Tibial nerve (tissue), 3 donors: ENCODE results near the gene MICAL2.

Source experiments
- CTCF ChIP-seq, 5 experiments: fragments of 200-600 bp in 3 of 5; fragments of 450-650 bp in 2 of 5; sonication (generic) in 3 of 5; IDR thresholded peaks; one replicate each; pipeline ENCODE4 v1.5.1; 2016 to 2019; ENCODE audit warnings: antibody characterized with exemption in 5 of 5, mild to moderate bottlenecking in 3 of 5, moderate library complexity in 2 of 5
- POLR2A ChIP-seq, 2 donors: fragments of 450-650 bp; IDR thresholded peaks; one replicate each; pipeline ENCODE4 v1.6.1; 2017; ENCODE audit warnings: antibody characterized with exemption in 2 of 2, mild to moderate bottlenecking in 2 of 2, moderate library complexity in 2 of 2

GRCh38 chr11:12173111-12173510, 62.7 kb downstream of the MICAL2 start:
- no peak for TF ChIP-seq CTCF (IDR thresholded peaks at IDR 0.05)
- no peak for TF ChIP-seq POLR2A (IDR thresholded peaks at IDR 0.05)
